NCI-H1417 (cell line): ENCODE data around the gene UBL4B.

ENCODE experiments used
- DNase-seq, 3 experiments: peaks; one replicate each; lab custom pipeline; 2025; lab: John Stamatoyannopoulos, UW

Gene UBL4B

GRCh38 chr1:110152133-110152785 lies 40.0 kb downstream of the UBL4B start:
- no peak for DNase-seq

DNA sequence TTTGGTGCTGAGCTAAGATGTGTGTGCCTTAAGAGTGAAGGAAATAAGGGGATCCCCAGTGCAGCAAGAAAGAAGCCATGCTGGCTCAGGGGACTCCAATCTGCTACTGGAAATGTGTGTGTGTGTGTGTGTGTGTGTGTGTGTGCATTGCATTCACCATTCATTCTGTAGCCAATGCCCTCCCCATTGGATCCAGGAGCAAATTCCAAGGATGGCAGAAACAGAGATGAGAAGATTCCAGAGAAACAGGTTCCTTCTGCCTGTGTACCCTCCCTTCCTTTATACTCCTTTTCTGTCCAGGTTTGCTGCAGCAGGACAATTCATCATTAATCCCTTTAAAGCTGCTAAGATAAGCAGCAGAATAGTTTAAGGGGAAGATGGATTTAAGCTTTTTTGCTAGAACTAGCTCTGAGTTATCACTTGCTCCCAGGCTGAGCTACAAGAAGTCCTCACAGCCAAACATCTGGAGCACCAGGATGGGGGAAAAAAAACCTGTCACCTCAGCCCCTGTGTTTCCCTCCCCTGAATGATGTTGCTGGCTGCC lies 41.2 kb downstream of the UBL4B start:
- DNase-seq = no peak

GRCh38 chr1:110155878-110156522 lies 43.8 kb downstream of the UBL4B start:
- DNase-seq = no peak

GRCh38 chr1:110158261-110158660 lies 46.0 kb downstream of the UBL4B start:
- DNase-seq = no peak

GRCh38 chr1:110159168-110159567 lies 46.9 kb downstream of the UBL4B start:
- DNase-seq = no peak

DNA sequence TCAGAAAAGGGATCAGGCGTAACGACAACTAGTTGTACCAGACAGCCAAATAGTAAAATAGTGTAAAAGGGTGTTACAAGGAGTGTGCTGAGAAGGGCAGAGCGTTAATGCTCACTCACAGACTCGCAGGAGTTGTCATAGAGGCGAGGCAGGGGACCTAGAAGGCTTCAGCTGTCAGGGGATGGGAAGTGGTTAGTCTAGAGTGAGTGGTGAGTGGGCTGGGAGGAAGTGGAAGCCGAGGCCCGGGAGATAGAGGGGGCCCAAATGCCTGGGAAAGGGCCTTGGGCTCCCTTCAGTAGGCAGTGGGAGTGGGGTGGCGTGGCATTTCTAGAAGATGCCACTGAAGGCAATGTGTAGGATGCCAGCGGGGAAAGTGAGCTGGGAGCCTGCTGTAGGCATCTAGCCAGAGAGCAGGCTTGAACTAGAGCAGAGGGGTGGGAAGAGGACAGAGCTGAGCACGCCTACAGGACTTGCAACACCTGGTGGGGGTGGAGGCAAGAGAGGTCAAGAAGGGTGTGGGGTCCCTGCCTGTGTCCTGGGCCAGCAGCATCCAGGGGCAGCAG lies 48.4 kb downstream of the UBL4B start:
- no peak for DNase-seq

- DNase-seq = no peak
These were observed 48.9 kb downstream of the UBL4B start for GRCh38 chr1:110161165-110161564.

GRCh38 chr1:110161849-110162248 lies 49.6 kb downstream of the UBL4B start:
- peak; percentile 16 to 78 (median 73) for DNase-seq
